ENCODE results near the gene ANK3. TPM values are rescaled to one million over a fixed set of nuclear protein-coding genes. Genes with fewer than 3 reads are reported as not detected.
A peak's percentile ranks its signal among the peaks of the same experiment; 100 is the strongest.

The ANK3 gene
- total RNA-seq, 1 donor from 2014 or later, result 4.0 TPM

DNA sequence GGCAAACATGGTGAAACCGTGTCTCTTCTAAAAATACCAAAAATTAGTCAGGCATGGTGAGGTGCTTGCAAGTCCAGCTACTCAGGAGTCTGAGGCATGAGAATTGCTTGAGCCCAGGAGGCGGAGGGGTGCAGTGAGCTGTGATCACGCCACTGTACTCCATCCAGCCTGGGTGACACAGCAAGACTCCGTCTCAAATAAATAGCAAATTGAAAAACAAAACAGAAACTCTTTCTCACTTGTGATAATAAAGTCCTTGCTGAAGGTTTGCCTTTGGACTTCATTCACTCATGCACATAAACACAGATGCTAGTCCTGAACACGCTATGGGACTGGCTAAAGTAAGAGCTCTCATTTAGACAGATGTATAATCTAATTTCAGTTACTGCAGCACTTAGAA is 37.6 kb downstream of the ANK3 start:
- Mint-ChIP-seq H3K4me3 (peak overlapping the region; percentile 44), H3K4me1 (peaks cover 49% of the 10 kb centered on the region), H3K36me3 (ENCODE audit: low read depth) (no peaks in the 10 kb centered on the region), H3K27ac (peak overlapping the region; percentile 87), H3K27me3 (no peaks in the 10 kb centered on the region), H3K9me3 (no peaks in the 10 kb centered on the region)
- TF ChIP-seq, protein P1, sequence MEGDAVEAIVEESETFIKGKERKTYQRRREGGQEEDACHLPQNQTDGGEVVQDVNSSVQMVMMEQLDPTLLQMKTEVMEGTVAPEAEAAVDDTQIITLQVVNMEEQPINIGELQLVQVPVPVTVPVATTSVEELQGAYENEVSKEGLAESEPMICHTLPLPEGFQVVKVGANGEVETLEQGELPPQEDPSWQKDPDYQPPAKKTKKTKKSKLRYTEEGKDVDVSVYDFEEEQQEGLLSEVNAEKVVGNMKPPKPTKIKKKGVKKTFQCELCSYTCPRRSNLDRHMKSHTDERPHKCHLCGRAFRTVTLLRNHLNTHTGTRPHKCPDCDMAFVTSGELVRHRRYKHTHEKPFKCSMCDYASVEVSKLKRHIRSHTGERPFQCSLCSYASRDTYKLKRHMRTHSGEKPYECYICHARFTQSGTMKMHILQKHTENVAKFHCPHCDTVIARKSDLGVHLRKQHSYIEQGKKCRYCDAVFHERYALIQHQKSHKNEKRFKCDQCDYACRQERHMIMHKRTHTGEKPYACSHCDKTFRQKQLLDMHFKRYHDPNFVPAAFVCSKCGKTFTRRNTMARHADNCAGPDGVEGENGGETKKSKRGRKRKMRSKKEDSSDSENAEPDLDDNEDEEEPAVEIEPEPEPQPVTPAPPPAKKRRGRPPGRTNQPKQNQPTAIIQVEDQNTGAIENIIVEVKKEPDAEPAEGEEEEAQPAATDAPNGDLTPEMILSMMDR (IDR thresholded peaks at IDR 0.05), result no peak
- CTCF ChIA-PET, result no interaction called here
- DNase-seq, result no peak
- ATAC-seq (ENCODE audit: low read depth), result no peak
- POLR2A ChIA-PET, result interaction anchor here (0.8 to 1.3 kb wide), 3 partner anchors 81 to 122 kb away, joined by 4 read pairs; no protein-coding TSS in a partner anchor
- intact Hi-C loops (cut with micrococcal nuclease), result loop anchor here (10.0 kb wide), 1 partner anchor 447 kb away; the partner anchor contains the start of gene CCDC6

DNA sequence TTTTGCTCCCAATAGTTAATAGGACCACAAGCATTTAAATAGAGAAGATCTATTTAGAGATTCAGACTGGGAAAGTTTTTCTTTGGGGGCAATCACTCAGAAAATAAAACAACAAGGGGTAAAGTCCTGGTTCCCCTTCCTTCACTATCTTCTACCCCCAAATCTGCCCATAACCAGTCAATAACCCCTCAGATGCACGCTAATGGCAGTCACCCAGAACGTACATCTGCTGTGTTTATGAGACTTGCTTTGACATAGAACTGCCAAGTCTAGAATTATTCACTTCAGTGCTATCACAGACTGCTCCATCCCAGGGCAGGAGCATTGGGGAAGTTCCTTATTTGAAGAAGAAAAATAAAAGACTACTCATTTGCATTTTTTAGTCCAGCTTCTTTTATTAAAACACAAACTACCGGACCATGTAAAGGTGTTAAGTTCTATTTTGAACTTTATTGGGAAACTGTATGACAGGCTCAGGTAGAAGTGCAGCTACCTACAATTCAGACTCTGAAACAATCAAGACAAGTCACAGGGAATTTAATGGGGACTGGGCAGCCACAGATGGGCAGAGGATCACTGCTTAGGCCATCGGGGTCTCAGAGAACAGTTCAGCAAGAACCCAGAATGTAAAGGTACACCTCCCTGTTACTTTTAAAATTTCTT is 38.4 kb downstream of the ANK3 start:
- DNase-seq (no peak), ATAC-seq (ENCODE audit: low read depth) (peak; percentile 92)
- H3K27me3 Mint-ChIP-seq, result no peaks in the 10 kb centered on the region
- ChIA-PET POLR2A (interaction anchor here (0.8 to 2.6 kb wide), 2 partner anchors 114 to 121 kb away, joined by 4 to 24 read pairs; no protein-coding TSS in a partner anchor), CTCF (interaction anchor here (1.8 to 2.6 kb wide), 2 partner anchors 112 to 114 kb away, joined by 7 to 10 read pairs; no protein-coding TSS in a partner anchor)
- peaks cover 49% of the 10 kb centered on the region for H3K4me1 Mint-ChIP-seq
- H3K4me3 Mint-ChIP-seq, result peak overlapping the region; percentile 47
- H3K27ac Mint-ChIP-seq, result peak overlapping the region; percentile 87
- H3K36me3 Mint-ChIP-seq (ENCODE audit: low read depth), result no peaks in the 10 kb centered on the region
- TF ChIP-seq, protein P1 (IDR thresholded peaks at IDR 0.05), result no peak
- intact Hi-C loops (cut with micrococcal nuclease), result loop anchor here (1.0 to 10.0 kb wide), 2 partner anchors 114 to 447 kb away; partner anchors contain the start of gene CCDC6
- H3K9me3 Mint-ChIP-seq, result no peaks in the 10 kb centered on the region

DNA sequence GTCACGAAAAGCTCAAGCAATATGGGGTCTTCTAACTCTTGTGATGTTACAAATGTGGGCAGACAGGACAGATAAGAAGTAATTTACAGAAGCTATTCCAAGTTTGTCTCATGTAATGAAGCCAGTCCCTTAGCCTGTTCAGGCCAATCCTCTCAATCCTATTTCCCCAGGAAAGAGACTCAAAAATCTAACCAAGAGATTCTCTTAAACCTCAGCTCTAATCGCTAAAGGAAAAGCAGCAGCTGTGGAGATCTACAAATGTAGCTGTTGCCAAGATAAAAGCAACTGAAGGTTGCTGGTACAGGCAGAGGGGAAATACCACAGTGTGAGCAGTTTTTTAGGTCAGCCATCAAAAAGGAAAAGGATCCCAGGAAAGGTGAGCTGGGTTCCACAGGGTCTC is 39.3 kb downstream of the ANK3 start:
- no peaks in the 10 kb centered on the region for H3K36me3 Mint-ChIP-seq (ENCODE audit: low read depth)
- ATAC-seq (ENCODE audit: low read depth) (no peak), DNase-seq (no peak)
- no peak overlapping the region for H3K4me3 Mint-ChIP-seq
- H3K27me3 Mint-ChIP-seq, result no peaks in the 10 kb centered on the region
- intact Hi-C loops (cut with micrococcal nuclease), result loop anchor here (10.0 kb wide), 1 partner anchor 446 kb away; the partner anchor contains the start of gene CCDC6
- no peaks in the 10 kb centered on the region for H3K9me3 Mint-ChIP-seq
- peak overlapping the region; percentile 87 for H3K27ac Mint-ChIP-seq
- ChIA-PET POLR2A (interaction anchor here (0.6 to 2.6 kb wide), 2 partner anchors 20 to 113 kb away, joined by 8 to 24 read pairs; no protein-coding TSS in a partner anchor), CTCF (interaction anchor here (0.5 to 2.6 kb wide), 5 partner anchors 15 to 301 kb away, joined by 3 to 10 read pairs (median 7); no protein-coding TSS in a partner anchor)
- peaks cover 49% of the 10 kb centered on the region for H3K4me1 Mint-ChIP-seq
- TF ChIP-seq, protein P1 (IDR thresholded peaks at IDR 0.05), result no peak

DNA sequence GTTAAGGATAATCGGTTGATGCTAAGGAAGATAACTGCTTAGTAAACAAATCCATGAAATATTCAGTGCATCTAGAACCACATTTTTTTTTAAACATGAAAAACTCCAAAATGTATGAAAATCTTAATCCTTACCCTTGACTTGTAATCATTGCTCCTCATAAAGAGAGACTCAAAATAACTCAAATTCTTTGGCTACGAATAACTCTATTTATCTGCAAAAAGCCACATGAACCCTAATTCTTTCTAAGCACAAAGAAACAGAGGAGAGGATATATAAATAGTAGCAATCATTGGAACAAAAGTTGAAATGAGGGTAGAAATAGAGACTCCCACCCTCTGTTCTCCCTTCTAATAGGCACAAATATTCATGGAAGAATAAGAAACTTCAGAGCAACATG is 40.2 kb downstream of the ANK3 start:
- Mint-ChIP-seq H3K4me3 (no peak overlapping the region), H3K4me1 (peaks cover 49% of the 10 kb centered on the region), H3K36me3 (ENCODE audit: low read depth) (no peaks in the 10 kb centered on the region), H3K27me3 (no peaks in the 10 kb centered on the region), H3K9me3 (no peaks in the 10 kb centered on the region), H3K27ac (no peak overlapping the region)
- POLR2A ChIA-PET, result interaction anchor here (2.6 kb wide), 1 partner anchor 112 kb away, joined by 24 read pairs; no protein-coding TSS in a partner anchor
- intact Hi-C loops (cut with micrococcal nuclease), result no loop called here
- TF ChIP-seq, protein P1 (IDR thresholded peaks at IDR 0.05), result no peak
- ATAC-seq (ENCODE audit: low read depth) (no peak), DNase-seq (no peak)
- CTCF ChIA-PET, result interaction anchor here (1.8 to 2.6 kb wide), 3 partner anchors 14 to 113 kb away, joined by 7 to 10 read pairs (median 7); no protein-coding TSS in a partner anchor

DNA sequence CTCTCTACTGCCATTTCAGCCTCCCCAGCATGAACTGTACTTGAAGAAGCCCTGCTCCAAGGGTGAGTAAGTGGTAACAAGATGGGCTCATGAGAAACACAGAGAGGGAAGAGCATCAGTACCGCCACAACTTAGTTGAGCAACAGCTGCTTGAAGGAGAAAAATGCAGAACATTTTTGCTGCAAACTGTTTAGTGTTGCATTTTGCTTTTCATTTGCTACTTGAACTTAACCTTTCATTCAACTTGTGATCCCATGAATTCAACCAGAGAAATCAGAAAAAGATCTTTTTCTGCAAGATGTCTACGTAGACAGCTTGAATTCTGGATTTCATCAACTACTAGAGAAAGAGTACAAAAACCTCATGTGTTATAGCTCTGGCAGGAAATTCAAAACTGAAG is 40.7 kb downstream of the ANK3 start:
- DNase-seq (no peak), ATAC-seq (ENCODE audit: low read depth) (no peak)
- Mint-ChIP-seq H3K9me3 (no peaks in the 10 kb centered on the region), H3K27me3 (no peaks in the 10 kb centered on the region), H3K4me3 (no peak overlapping the region), H3K36me3 (ENCODE audit: low read depth) (no peaks in the 10 kb centered on the region), H3K27ac (no peak overlapping the region), H3K4me1 (peaks cover 48% of the 10 kb centered on the region)
- intact Hi-C loops (cut with micrococcal nuclease), result no loop called here
- POLR2A ChIA-PET, result no interaction called here
- TF ChIP-seq, protein P1 (IDR thresholded peaks at IDR 0.05), result no peak
- CTCF ChIA-PET, result interaction anchor here (2.0 kb wide), 1 partner anchor 13 kb away, joined by 7 read pairs; no protein-coding TSS in a partner anchor

Data from activated B cell treated with CpG ODN at 0.5 μM for 24 hours (primary cell).